Cardiac muscle cell (in vitro differentiated cells and primary cell): Measurements from ENCODE around the gene SHROOM3. TPM values are rescaled to one million over a fixed set of nuclear protein-coding genes. Genes with fewer than 3 reads are reported as not detected.

ENCODE experiments used
- DNase-seq, 2 donors: peaks; one replicate each; pipeline versions ENCODE4 v3.0.0 to v3.0.0-alpha.2; 2010 to 2017; ENCODE audit warnings: low read depth in 1 of 2, low spot score in 1 of 2
- H3K27ac ChIP-seq: fragments of 200-600 bp; sonication (generic); 2 replicates; pipeline ENCODE4 v1.5.1; 2016
- H3K27me3 ChIP-seq: fragments of 200-600 bp; sonication (generic); 2 replicates; pipeline ENCODE4 v1.6.0; 2016; ENCODE audit warnings: control low read depth
- H3K36me3 ChIP-seq: fragments of 200-600 bp; sonication (generic); 2 replicates; pipeline ENCODE4 v1.5.1; 2016; ENCODE audit warnings: control low read depth
- H3K4me1 ChIP-seq: fragments of 200-600 bp; sonication (generic); 2 replicates; pipeline ENCODE4 v1.8.1; 2017; ENCODE audit warnings: low read depth, mild to moderate bottlenecking, mixed run types
- H3K4me3 ChIP-seq: fragments of 200-600 bp; sonication (generic); 2 replicates; pipeline ENCODE4 v1.5.1; 2016; ENCODE audit warnings: mild to moderate bottlenecking
- H3K9me3 ChIP-seq: fragments of 200-600 bp; sonication (generic); 2 replicates; pipeline ENCODE4 v1.5.1; 2017; ENCODE audit warnings: low read depth, mild to moderate bottlenecking, control low read depth
- polyA plus RNA-seq: library from polyadenylated mRNA; unstranded; fragments of >200 nt; fragmentation: Nextera tagmentation; extraction: Ambion mirVana; gene quantifications from 2 replicates; pipeline ENCODE4 v1.2.1, GENCODE V29; 2016
- total RNA-seq: library from RNA; depleted of rRNA; stranded (reverse); fragments of >200 nt; gene quantifications from 2 replicates; pipeline ENCODE4 v1.2.3, GENCODE V29; 2016
- TF ChIP-seq, protein P1 (sequence below): IDR thresholded peaks from 2 replicates; pipeline ENCODE4 v1.5.1; 2012; ENCODE audit warnings: low read depth, mild to moderate bottlenecking, low read length

Gene SHROOM3
- total and polyA plus RNA-seq, 2 experiments from 2014 or later = 13.7 to 47.7 TPM

DNA sequence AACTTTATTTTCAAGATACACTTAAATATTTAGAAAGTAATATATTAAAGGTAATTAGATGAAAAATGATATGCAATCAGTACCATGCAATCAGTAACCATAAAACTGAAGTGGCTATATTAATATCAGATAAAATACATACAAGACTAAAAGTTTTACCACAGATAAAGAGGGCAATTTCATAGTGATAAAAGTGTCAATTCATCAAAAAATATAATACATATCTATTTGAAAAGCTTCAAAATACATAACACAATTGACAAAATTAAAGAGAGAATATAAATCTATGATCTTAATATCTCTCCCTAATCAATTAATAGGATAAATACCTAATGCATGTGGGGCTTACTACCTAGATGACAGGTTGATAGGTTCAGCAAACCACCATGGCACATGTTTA is 357.4 kb downstream of the SHROOM3 start:
- no peak for DNase-seq
- Histone ChIP-seq H3K9me3 (no peaks in the 10 kb centered on the region), H3K27me3 (no peaks in the 10 kb centered on the region), H3K4me3 (no peak overlapping the region), H3K36me3 (no peaks in the 10 kb centered on the region), H3K27ac (no peak overlapping the region), H3K4me1 (no peaks in the 10 kb centered on the region)
- TF ChIP-seq, protein P1, sequence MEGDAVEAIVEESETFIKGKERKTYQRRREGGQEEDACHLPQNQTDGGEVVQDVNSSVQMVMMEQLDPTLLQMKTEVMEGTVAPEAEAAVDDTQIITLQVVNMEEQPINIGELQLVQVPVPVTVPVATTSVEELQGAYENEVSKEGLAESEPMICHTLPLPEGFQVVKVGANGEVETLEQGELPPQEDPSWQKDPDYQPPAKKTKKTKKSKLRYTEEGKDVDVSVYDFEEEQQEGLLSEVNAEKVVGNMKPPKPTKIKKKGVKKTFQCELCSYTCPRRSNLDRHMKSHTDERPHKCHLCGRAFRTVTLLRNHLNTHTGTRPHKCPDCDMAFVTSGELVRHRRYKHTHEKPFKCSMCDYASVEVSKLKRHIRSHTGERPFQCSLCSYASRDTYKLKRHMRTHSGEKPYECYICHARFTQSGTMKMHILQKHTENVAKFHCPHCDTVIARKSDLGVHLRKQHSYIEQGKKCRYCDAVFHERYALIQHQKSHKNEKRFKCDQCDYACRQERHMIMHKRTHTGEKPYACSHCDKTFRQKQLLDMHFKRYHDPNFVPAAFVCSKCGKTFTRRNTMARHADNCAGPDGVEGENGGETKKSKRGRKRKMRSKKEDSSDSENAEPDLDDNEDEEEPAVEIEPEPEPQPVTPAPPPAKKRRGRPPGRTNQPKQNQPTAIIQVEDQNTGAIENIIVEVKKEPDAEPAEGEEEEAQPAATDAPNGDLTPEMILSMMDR = no peak

DNA sequence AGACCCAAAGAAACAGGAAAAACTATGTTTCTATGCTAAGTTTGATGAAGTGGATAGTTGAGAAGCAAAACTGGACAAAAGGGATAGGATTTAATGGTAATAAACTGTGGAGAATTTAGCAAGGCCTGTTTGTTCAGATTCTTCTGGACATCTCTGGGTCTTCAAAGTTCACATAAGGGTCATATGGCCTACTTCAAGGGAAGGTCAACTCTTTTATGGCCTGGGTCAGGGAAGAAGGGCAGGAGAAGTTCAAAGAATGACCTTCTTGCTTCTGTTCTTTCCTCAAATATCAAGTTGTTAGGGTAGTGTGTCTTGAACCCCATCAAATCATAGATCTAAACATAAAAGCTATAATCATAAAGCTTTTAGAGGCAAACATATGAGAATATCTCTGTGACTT is 360.2 kb downstream of the SHROOM3 start:
- H3K4me3 ChIP-seq = no peak overlapping the region
- H3K4me1 ChIP-seq = no peaks in the 10 kb centered on the region
- no peaks in the 10 kb centered on the region for H3K36me3 ChIP-seq
- TF ChIP-seq, protein P1 = no peak
- DNase-seq = no peak
- no peaks in the 10 kb centered on the region for H3K27me3 ChIP-seq
- no peak overlapping the region for H3K27ac ChIP-seq
- H3K9me3 ChIP-seq = no peaks in the 10 kb centered on the region

DNA sequence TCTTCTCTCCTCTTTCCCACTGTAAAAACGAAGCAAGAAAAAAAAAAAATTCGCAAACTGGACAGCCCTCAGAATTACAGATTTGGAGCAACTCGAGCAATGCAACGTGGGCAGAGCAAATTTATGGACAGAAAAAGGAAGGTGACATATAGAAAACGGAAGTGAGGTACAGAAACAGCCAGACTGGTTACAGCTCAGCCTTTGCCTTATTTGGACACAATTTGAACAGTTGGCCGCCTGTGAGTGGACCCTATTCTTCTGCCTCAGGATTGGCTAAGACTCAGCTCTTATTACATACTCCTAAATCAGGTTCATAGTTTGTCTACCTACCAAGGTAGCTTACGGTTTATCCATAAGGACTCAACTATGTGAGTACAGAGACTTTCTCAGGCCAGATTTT is 364.1 kb downstream of the SHROOM3 start:
- Histone ChIP-seq H3K4me1 (peaks cover 7% of the 10 kb centered on the region), H3K36me3 (no peaks in the 10 kb centered on the region), H3K27me3 (no peaks in the 10 kb centered on the region), H3K4me3 (no peak overlapping the region), H3K9me3 (no peaks in the 10 kb centered on the region), H3K27ac (no peak overlapping the region)
- TF ChIP-seq, protein P1 = no peak
- no peak for DNase-seq

DNA sequence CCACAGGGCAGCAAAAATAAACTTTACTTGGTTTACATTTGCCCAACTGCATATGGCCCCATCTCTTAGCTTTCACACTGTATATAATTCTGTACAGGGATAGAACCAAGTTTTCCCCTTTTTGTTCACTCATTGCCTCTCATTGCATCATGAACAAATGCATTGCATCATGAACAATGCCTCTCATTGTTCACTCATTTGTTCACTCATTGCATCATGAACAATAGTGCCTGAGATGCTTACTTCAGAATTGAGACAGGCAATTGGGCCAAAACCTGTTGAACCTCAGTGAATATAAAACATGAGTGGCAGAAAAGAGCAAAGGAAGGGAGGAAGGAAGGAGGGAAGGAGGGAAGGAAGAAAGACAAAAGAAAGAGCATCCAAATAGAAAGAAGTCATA is 364.7 kb downstream of the SHROOM3 start:
- no peak overlapping the region for H3K27ac ChIP-seq
- H3K4me3 ChIP-seq = no peak overlapping the region
- peaks cover 7% of the 10 kb centered on the region for H3K4me1 ChIP-seq
- H3K27me3 ChIP-seq = no peaks in the 10 kb centered on the region
- no peaks in the 10 kb centered on the region for H3K9me3 ChIP-seq
- H3K36me3 ChIP-seq = no peaks in the 10 kb centered on the region
- TF ChIP-seq, protein P1 = no peak
- DNase-seq = no peak

DNA sequence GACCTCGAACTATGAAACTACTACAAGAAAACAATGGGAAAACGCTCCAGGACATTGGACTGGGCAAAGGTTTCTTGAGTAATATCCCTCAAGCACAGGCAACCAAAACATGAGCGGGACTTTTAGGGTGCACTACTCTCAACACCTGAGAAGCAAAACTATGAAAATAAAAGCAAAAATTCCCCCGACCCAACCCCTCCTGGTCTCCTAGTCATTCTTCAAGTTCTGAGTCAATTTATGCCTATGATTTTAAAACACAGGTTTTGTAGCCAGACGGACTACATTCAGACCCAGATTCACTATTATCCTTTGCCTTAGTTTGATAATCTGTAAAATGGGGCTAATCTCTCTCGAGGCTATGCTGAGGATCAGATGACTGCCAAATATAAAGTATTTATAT is 365.9 kb downstream of the SHROOM3 start:
- no peaks in the 10 kb centered on the region for H3K36me3 ChIP-seq
- TF ChIP-seq, protein P1 = no peak
- H3K27ac ChIP-seq = no peak overlapping the region
- no peak overlapping the region for H3K4me3 ChIP-seq
- DNase-seq = no peak
- no peaks in the 10 kb centered on the region for H3K9me3 ChIP-seq
- peaks cover 7% of the 10 kb centered on the region for H3K4me1 ChIP-seq
- no peaks in the 10 kb centered on the region for H3K27me3 ChIP-seq
